H4 (cell line): ENCODE results near the gene B3GALNT1. TPM values are rescaled to one million over a fixed set of nuclear protein-coding genes. Genes with fewer than 3 reads are reported as not detected.

ENCODE experiments used
- total RNA-seq: library from RNA; depleted of rRNA; stranded (reverse); fragments of >200 nt; shearing (Covaris generic); gene quantifications from 2 replicates; pipeline ENCODE4 v1.2.3, GENCODE V29; 2014; rRNA removed

B3GALNT1 gene
- total RNA-seq, 1 experiment from 2014 or later, result 6.7 TPM

Other genes starting within 250 kb of the B3GALNT1 start
- 47.3 and 83.3 TPM in 2 replicates for gene NMD3, start 116.0 kb upstream of the B3GALNT1 start, total RNA-seq